ENCODE data around the gene APLNR.

Gene APLNR

DNA sequence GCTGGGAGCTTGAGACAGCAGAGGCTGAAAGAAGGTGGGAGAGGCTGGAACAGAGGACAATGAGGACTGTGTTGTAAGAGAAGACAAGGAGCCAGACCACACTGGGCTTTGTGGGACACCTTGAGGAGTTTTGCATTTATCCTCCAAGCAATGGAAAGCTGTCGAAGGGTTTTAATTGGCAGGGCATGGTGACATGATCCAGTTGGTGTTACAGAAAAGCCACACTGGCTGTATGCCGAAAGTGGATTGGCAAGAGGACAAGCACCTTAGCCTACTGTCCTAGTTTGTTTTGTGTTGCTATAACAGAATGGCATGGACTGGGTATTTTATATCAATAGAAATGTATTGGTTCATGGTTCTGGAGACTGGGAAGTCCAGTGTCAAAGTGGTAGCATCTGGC is 14.0 kb upstream of the APLNR start:
- DNase-seq, result no peak

DNA sequence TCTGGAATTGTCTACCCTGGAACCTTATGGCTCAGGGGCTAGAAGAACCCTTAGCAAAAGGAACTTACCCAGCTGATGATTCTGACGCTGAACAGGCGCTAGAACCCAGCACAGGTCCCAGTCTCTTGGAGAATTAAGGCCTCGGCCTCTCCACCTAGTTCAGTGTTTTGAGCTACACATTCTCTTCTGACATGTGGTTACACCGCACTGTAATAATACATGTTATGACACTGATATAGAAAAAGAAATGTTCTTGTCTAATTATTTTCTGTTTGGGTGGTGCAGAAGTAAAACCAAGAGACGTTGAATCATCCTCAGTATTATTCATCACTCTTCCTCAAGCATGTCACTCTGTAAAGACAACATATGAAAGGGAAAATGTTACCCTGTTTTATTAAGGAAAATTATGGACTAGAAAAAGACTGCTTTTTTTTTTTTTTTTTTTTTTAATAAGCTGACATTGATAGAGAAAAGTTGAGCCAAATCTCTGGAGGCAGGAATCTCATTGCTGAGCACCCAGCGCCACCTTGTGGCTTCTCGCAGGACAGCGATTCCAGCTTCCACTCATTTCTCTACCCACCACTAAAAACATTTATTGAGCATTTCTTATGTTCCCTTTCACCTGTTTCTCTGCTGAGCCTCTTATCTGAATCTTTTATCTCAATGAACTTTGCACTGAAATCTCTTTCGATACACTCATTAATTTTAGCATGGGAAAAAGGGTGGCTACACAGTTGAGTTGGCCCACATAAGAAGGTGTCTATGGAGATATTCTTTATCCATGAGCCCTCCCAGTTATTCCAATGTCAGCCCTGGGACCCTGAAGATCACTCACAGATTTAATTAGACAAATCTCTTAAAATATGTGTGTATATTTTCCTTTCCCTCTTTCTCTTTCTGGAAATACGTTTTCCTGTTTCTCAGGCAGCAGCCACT is 12.6 kb upstream of the APLNR start:
- DNase-seq, result peak; percentile 72

DNA sequence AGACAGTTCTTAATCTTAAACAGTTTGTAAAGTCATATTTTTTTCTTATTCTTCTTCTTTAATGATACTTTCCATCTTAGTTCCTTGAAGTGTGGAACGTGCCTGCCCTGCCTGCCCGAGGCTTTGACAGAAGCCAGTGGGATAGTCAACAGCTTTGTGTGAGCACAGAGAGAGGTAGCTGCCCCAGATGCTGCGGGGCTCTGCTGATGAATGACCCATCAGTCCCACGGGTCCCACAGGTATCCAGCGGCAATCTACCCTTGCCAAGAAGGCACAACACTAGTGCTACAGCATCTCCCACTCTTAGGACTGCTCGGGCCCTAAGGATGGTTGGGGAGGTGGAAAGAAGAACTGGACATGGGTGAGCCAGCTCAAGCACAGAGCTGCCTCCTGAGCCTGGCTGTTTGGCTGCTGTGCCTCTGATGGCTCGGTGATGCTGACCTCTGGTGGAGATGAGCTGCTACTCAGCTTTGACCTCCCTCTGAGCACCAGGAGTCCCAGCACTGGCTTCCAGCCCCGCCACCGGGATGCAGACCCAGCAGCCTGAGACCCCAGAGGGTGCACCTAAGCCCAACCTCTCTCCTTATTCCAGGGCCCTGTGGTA is 11.8 kb upstream of the APLNR start:
- DNase-seq, result peak; percentile 48

DNA sequence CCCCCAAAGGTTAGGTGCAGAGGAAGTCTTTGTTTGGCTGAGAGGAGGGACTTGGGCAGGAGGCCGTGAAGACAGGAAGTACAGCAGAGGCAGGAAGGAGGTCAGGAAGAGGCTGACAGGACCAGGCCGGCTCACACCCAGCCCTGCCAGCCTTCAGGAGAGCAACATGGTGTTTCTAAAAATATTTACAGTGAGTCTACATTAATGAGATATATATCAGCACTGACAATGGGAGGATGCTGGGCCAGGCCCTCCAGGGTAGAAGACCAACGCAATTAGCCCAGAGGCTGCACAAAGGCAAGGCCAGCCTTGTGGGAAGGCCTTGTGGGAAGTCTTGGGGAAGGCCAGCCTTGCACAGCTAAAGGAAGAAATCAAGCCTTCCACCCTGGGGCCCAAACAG is 7.9 kb upstream of the APLNR start:
- DNase-seq, result no peak

DNA sequence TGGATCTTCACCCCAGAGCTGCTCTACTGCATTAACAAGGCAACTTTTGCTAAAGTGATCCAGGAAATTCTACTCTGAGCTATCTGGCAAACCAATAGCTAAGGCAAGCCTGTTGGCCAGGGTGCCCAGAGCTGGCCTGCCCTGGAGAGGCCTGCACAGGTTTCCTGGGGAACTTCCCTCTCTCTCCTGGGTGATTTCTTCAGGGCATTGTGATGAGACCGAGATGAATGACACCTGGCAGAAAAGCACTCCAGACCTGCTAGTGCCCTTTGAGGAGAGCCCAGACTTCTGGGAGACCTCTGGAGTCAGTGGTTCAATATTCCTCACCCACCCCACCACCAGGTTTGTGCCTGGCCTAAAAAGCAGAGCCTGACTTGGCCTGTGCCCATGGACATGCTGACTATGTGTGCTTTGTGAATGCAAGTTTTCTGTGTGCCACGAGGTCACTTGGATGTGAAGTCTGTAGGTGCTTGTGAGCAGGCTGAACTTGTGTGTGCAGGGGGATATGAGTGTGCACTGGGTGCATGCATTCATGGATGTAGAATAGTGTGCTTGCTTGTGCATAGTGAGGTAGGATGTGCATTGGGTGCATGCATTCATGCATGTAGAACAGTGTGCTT is 4.4 kb upstream of the APLNR start:
- no peak for DNase-seq

DNA sequence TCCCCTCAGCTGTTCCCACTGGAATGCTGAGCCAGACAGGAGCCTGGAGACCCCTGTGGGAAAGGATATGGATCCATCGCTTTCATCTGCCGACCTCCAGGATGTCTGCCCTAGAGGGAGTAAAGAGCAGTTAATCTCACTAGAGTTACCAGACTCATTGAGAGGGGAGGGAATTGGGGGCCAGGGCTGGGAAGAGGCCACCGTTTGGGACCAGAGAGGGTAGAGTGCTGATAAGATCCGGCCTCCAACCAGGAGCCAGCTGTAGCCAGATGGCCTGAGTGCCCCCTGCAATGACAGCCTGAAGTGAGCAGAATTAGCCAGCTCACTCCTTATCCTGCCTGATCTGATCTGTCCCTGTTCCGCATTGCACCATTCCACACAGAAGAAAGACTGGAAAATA is 3.7 kb upstream of the APLNR start:
- no peak for DNase-seq

DNA sequence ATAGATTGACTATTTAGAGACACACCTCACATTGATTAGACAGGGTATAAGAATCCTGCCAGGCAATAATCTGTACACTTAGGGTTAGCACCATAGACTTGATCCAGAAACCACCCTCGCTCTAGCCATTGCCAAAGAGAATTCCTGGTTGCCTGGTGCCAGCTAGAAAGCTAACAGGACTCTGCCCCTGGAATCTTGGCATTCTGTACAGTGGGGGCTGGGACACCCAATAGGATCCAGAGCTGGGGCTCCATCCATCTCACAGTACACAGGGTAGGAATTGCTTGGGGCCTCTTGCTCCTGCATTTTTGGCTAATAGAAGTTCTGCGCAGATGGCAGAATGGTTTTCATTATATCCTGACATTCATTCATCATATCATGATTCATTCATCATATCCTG is 3.0 kb upstream of the APLNR start:
- DNase-seq, result no peak

DNA sequence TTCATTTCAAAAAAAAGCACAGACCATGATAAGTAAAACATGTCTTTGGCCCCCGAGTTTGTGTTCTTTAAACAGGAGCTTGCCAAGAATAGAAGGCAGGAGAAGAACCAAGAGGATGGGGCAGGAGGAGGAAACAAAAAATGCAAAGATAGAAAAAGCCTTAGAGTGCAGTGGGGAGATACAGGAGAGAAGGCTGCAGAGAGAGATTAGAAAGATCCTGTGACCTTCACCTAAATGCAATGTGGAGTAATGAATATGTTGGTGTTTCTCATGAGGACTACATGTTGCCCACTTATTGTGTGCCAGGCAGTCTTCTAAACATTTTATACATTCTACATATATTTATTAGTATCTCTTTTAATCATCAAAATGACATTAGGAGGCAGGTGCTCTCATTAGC is 2.3 kb upstream of the APLNR start:
- no peak for DNase-seq

DNA sequence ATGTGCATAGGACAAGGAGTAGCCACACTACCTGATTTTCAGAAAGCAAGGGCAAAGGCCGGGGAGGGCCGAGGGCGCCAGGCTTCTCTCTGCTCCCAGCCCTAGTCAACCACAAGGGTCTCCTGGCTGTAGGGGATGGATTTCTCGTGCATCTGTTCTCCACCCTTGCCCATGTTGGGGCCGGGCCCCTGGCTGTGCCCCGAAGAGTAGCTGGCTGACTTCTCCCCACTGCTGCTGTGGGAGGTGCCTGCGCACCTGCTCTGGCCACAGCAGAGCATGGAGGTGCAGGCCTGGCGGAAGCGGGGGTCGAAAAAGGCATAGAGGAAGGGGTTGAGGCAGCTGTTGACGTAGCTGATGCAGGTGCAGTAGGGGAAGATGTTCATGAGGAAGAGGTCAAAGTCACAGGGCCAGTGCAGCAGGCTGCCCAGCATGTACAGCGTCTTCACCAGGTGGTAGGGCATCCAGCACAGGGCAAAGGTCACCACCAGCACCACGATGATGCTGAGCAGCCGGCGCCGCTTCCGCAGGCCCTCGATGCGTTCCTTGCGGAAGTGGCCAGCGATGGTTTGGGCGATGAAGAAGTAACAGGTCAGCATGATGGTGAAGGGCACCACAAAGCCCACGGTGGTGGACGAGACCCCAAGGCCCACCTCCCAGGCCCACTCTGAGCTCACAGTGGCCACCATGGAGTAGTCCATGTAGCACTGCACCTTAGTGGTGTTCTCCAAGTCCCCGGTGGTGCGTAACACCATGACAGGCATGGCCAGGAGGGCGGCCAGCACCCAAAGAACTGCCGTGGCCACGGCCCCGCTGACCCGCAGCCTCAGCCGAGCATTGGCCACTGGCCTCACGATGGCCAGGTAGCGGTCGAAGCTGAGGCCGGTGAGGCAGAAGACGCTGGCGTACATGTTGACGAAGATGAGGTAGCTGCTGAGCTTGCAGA is 1.0 kb downstream of the APLNR start:
- no peak for DNase-seq

DNA sequence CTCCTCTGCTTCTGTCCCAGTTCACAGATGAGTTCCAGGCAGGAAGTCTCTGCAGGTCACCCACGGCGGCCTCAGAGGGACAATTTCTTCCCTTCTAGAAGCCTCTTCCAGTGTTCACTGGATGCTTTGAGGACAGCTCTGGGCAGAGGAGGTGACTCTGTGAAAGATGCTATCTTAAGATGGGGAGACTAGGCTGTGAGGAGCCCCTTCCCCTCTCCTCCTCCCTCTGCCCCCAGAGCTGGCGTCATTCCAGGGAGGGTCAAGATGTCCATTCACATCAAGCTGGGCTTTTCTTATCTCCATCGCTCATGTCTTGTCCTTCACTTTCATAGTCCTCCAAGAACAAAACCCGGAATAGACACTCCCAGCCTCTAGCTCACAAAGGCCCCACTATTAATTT is 3.3 kb downstream of the APLNR start:
- no peak for DNase-seq

DNA sequence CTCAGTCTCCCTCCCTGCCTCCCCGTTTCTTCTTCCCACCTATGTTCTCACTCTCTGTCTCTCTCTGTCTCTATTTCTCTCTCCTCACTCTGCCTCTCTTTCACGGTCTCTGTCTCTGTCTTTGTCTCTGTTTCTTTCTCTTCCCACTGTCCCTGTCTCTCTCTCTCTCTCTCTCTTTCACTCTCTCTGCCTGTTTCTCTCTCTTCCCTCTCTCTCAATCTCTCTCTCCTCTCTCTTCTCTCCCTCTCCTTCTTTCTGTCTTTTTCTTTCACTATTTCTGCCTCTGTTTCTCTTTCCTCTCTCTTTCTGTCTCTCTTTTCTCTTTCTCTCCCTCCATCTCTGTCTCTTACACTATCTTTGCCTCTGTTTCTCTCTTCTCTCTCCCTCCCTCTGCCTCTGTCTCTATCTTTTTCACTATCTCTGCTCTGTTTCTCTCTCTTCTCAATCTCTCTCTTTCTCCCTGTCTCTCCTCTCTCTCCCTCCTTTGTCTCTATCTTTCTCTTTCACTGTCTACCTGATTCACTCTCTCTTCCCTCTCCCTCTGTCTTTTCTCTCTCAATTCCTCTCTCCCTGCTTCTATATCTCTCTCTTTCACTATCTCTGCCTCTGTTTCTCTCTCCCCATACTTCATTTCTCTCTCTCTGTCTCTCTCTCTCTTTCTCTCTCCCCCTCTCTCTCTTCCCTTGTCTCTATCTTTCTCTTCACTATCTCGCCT is 5.4 kb downstream of the APLNR start:
- no peak for DNase-seq

DNA sequence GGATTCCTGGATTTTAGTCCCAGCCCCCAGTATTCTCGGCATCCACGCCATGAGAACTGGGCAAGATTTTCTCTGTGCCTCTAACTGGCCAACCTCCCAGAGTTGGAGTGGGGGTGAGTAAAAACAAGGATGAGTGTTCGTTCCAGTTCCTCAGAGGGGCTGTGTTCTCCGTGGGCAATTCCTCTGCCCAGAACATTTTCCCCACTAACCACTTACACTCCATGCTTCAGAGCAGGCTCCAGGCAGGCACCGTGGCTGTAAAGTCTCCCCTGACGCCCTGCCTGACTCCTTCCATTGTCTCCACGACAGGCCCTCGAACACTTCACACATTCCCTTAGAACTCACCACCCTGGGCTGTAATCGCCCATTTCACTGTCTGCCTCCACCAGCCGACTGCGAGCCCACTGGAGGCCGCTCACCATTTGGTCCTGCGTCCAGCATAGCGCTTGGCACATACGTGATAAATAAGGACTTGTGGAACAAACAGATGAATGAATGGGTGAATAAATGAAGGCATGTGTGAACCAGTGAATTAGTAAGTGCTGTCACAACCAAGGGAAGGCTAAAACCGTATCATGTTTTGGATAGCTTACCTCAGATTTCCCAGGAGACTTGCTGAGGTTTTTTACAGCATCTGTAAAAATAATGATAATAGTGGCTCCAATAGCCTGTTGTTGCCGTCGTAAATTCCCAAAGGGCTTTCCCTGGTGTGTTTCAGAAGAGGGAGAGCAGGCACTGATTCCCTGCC is 6.1 kb downstream of the APLNR start:
- DNase-seq, result no peak

DNA sequence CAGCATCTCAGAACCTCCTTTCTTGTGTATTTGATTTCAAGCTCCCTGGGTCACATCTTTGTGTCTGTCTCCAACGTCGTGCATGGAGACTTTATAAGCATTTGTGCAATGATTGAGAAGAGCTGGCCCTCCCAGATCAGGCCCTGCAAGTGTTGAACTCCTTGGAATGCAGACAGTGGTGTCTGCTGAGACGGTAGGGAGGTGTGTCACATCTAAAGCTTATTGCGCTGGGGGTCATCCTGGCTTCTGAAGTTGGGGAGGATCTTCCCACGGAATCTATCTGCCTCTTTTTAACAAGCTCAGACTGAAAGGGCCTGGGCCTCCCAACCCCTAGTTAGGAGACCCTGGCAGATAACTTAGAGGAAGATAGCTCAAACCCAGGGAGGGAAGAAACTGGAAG is 6.7 kb downstream of the APLNR start:
- no peak for DNase-seq

DNA sequence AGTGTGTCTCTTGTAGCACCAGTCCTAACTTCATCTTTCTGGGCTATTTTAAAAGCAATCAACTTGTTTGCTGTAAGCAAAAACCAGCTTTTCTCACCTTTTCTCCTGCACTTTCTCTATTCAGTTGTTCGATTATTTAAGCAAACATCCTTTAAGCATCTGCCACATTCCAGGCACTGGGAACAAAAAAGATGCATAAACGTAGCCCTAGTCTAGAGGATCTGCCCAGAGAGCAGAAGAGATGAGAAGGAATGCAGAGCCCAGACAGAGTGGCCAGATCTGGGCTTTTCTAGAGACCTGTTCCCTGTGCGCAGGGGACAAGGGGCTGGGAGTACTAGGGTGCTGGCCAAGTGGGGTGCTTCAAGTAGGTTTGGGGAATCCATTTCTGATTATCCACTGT is 8.4 kb downstream of the APLNR start:
- DNase-seq, result no peak

DNA sequence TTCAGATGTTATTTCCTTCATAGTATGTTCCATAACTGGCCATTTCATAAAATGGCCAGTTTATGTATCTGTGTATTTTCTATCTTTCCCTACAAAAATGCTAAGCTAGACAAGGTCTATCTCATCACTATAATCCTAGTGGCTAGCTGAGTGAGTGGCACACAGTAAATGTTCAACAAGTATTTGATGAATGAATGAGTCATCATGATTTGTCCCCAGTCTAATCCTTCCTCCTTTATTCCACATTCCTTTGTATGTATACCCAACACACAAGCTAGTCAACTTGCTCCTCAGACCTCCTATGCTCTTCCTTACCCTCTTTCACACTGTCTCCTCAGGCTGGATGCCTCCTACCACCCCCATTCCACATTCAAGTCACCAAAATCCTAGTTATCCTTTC is 12.5 kb downstream of the APLNR start:
- DNase-seq, result no peak

DNA sequence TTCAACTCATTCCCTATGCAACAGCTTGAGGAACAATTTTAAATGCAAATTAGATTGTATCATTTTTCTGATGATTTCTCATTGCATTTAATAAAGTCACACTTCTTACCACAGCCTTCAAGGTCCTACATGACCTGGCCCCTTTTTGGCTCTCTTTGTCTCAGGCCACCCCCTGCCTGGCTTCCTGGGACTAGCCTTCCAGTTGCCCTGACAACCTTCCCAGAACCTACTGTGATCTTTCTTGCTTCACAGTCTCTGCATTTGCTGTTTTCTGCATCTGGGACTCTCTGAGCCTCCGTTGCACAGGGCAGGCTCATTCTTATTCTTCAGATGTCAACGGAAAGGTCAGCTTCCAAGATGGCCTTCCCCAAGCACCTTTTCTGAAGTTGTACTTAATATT is 12.9 kb downstream of the APLNR start:
- no peak for DNase-seq

DNA sequence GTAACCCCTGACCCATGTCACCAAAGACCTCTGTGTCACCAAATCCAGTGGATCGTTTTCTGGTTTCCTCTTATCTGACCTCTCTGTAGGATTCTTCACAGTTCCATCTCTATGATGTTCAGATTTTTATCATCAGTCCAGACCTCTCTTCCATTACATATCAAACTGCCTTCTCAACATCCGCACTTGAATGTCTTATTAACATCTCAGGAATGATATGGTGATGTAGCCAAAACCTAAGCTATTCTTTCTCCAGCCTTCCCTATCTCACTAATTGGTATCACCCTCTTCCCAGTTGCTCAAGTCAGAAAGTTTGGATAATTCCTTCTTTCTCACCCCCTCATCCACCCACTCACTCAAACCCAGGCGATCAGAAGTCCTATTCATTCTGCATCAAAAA is 13.4 kb downstream of the APLNR start:
- no peak for DNase-seq

DNA sequence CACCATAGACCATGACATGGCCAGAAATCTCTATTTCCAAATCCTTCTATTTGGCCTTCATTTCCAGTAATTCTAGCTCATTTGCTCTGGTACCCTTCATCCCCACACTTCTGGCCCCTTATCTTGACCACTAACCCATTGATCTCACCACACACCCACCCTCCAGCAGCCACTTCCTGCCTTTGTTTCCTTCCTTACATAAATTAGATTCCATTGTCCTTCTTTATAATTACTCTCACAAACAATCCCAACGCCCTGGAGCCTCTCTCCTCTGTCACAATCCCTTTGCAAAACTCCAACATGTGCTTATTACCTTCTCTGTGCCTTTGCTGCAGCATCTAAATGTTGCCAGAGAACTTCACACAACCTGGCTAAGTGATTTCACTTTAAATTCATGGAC is 14.8 kb downstream of the APLNR start:
- DNase-seq, result no peak

DNA sequence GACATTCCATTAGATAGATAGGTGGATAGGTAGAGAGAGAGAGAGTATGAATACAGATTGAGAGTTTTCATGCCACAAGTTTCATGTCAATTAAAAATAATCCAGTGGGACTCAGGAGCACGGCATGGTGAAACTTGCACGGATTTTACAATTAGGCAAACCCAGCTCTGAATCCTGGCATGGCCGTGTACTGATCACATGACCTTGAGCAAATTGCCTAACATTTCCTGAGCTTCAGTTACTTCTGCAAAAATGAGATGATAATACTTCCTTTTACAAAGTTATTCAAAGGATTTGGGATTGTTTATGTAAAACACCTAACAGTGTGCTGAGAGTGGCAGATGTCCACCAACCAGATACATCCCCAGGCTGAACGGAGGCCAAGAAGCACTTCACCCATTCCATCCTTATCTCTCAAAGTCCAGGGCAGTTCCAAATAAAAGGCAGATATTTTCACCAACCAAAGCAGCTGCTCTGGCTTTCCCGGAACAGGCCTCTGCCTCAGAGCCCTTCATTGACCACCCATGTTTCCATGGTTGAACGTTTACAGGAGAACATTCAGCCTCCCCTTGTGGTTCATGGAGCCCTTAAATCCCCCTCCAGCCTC is 17.9 kb downstream of the APLNR start:
- no peak for DNase-seq

DNA sequence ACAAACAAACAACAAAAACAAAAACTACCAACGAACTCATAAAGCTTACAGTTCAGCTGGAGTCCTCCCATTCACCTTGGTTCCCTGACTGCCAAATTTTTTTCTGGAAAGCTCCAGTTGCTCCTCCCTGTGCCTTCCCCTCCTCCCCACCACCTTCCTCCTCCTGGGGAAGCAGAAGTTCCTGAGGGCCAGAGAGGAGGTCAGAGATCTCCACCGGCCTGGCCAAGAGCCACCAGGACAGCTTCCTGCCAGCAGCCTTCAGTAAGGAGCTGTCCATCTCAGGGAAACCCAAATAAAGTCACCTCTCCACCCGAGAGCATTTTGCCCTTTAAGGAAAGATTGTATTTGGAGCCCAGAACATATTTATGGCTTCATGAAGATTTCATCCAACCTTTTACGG is 20.0 kb downstream of the APLNR start:
- no peak for DNase-seq

DNA sequence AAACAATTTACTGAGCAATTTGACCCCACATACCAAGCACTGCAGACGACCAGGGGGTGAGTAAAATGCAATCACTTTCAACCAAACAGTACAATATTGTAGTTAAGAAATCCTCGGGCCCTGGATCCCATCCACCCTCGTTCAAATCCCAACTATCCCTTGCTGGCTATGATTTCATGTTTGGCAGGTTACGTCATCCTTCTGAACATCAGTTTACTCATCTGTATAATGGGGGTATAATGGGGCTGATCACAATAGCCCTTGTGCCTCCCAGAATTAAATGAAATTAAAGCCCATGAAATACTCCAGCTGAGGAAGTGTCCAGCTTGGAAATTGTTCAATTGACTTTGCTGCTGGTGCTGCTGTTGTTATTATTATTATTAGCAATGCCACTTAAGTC is 20.6 kb downstream of the APLNR start:
- no peak for DNase-seq
